CD14-positive monocyte (primary cell): Measurements from ENCODE around the gene MSMB. TPM values are rescaled to one million over a fixed set of nuclear protein-coding genes. Genes with fewer than 3 reads are reported as not detected.

Source experiments
- DNase-seq, 3 donors: peaks; one replicate each; pipeline ENCODE4 v3.0.0-alpha.2; 2011 to 2022
- H2AFZ ChIP-seq: 2 replicates; pipeline ENCODE4 v1.6.0; 2012; ENCODE audit warnings: mild to moderate bottlenecking, low read depth, low read length, inconsistent platforms; ENCODE audit not compliant: insufficient read depth, poor library complexity, severe bottlenecking
- H3K27ac ChIP-seq, 2 donors: 1 replicate in 1 of 2; 2 replicates in 1 of 2; pipeline ENCODE4 v1.5.1; 2012 to 2013; ENCODE audit warnings: low read length in 2 of 2, control low read depth in 1 of 2, inconsistent platforms in 1 of 2, low read depth in 1 of 2, mild to moderate bottlenecking in 1 of 2
- H3K27me3 ChIP-seq, 2 donors: one replicate each; pipeline versions ENCODE4 v1.6.0 to v1.6.1; 2011 to 2013; ENCODE audit warnings: low read length in 2 of 2; ENCODE audit not compliant: control insufficient read depth in 2 of 2, insufficient read depth in 2 of 2
- H3K36me3 ChIP-seq, 2 donors: replicated peaks in 1 of 2; 1 replicate in 1 of 2; 2 replicates in 1 of 2; pipeline versions ENCODE4 v1.5.1 to v1.6.1; 2012 to 2013; ENCODE audit warnings: low read length in 2 of 2, control low read depth in 1 of 2, inconsistent platforms in 1 of 2, mild to moderate bottlenecking in 1 of 2; ENCODE audit not compliant: insufficient read depth in 2 of 2, control insufficient read depth in 1 of 2
- H3K4me1 ChIP-seq, 2 donors: 1 replicate in 1 of 2; 2 replicates in 1 of 2; pipeline versions ENCODE4 v1.5.1 to v1.6.1; 2012 to 2013; ENCODE audit warnings: low read length in 2 of 2, control low read depth in 1 of 2, inconsistent platforms in 1 of 2, mild to moderate bottlenecking in 1 of 2, moderate library complexity in 1 of 2; ENCODE audit not compliant: insufficient read depth in 2 of 2, control insufficient read depth in 1 of 2
- H3K4me2 ChIP-seq: replicated peaks from 2 replicates; pipeline ENCODE3; 2012; ENCODE audit warnings: low read length, moderate library complexity, mild to moderate bottlenecking; ENCODE audit not compliant: poor library complexity, severe bottlenecking; ENCODE audit errors: extremely low read depth
- H3K4me3 ChIP-seq, 3 experiments: fragments of 200-600 bp in 1 of 3; sonication (generic) in 1 of 3; replicated peaks in 1 of 3; 1 replicate in 2 of 3; 2 replicates in 1 of 3; pipeline ENCODE4 v1.5.1; 2011 to 2013; ENCODE audit warnings: low read length in 3 of 3, mild to moderate bottlenecking in 3 of 3, control low read depth in 2 of 3, low read depth in 2 of 3, inconsistent platforms in 1 of 3, moderate library complexity in 1 of 3
- H3K79me2 ChIP-seq: 2 replicates; pipeline ENCODE4 v1.6.0; 2012; ENCODE audit warnings: mild to moderate bottlenecking, control low read depth, inconsistent platforms, low read length, moderate library complexity; ENCODE audit not compliant: insufficient read depth
- H3K9ac ChIP-seq: 2 replicates; pipeline ENCODE4 v1.6.0; 2017; ENCODE audit warnings: low read length, mild to moderate bottlenecking; ENCODE audit not compliant: insufficient read depth, poor library complexity, severe bottlenecking
- H3K9me3 ChIP-seq, 2 donors: replicated peaks in 1 of 2; 1 replicate in 1 of 2; 2 replicates in 1 of 2; pipeline versions ENCODE4 v1.5.1 to v1.6.1; 2012 to 2013; ENCODE audit warnings: low read length in 2 of 2, control low read depth in 1 of 2; ENCODE audit not compliant: control insufficient read depth in 1 of 2, insufficient read depth in 1 of 2
- H4K20me1 ChIP-seq: 2 replicates; pipeline ENCODE4 v1.6.0; 2012; ENCODE audit warnings: mild to moderate bottlenecking, low read length, control low read depth, moderate library complexity; ENCODE audit not compliant: insufficient read depth
- H3K27ac Mint-ChIP-seq, 7 donors: one replicate each; pipeline ENCODE4 v1.8.0; 2020; ENCODE audit warnings: mild to moderate bottlenecking in 7 of 7, mixed read lengths in 7 of 7, moderate library complexity in 6 of 7, inconsistent platforms in 2 of 7
- H3K27me3 Mint-ChIP-seq, 3 donors: one replicate each; pipeline ENCODE4 v1.8.0; 2021 to 2022; ENCODE audit warnings: low read depth in 3 of 3, mild to moderate bottlenecking in 3 of 3, mixed read lengths in 3 of 3, moderate library complexity in 3 of 3, inconsistent platforms in 1 of 3
- H3K36me3 Mint-ChIP-seq, 2 donors: one replicate each; pipeline ENCODE4 v1.8.0; 2020; ENCODE audit warnings: mixed read lengths in 2 of 2, inconsistent platforms in 1 of 2, mild to moderate bottlenecking in 1 of 2
- H3K4me1 Mint-ChIP-seq: one replicate; pipeline ENCODE4 v1.8.0; 2020; ENCODE audit warnings: mild to moderate bottlenecking, mixed read lengths
- H3K4me3 Mint-ChIP-seq, 2 donors: one replicate each; pipeline ENCODE4 v1.8.0; 2020; ENCODE audit warnings: mild to moderate bottlenecking in 2 of 2, mixed read lengths in 2 of 2, moderate library complexity in 1 of 2
- H3K9me3 Mint-ChIP-seq, 7 donors: one replicate each; pipeline ENCODE4 v1.8.0; 2020 to 2022; ENCODE audit warnings: mixed read lengths in 7 of 7, mild to moderate bottlenecking in 6 of 7, moderate library complexity in 6 of 7, inconsistent platforms in 2 of 7
- WGBS: methylation state at CpG from one replicate; pipeline ENCODE4 v1.1.5; 2013; ENCODE audit warnings: missing lambda C conversion rate; ENCODE audit not compliant: insufficient coverage; 5-methylcytosine and 5-hydroxymethylcytosine counted together
- intact Hi-C, 2 donors: fragments of 100-400 bp; cut with micrococcal nuclease; formaldehyde crosslinking; loops; one replicate each; pipeline versions ENCODE4 v1.15.0 to v1.15.1; 2023
- polyA plus RNA-seq, 3 donors: library from polyadenylated mRNA; depleted of rRNA in 1 of 3; unstranded in 2 of 3; stranded (reverse) in 1 of 3; fragments of 300-500 nt in 2 of 3; fragments of >200 nt in 1 of 3; fragmentation: Illumina TruSeq in 2 of 3; gene quantifications; 1 replicate in 2 of 3; 2 replicates in 1 of 3; pipeline ENCODE4 v1.2.3, GENCODE V29; 2012 to 2021
- TF ChIP-seq, protein P1 (sequence below): fragments of 200-600 bp; IDR thresholded peaks from one replicate; pipeline ENCODE4 v1.8.0; 2022; ENCODE audit warnings: antibody characterized with exemption, mild to moderate bottlenecking

Gene MSMB
- polyA plus RNA-seq, 3 donors, result not detected

GRCh38 chr10:46019569-46020343, 26.3 kb downstream of the MSMB start:
- intact Hi-C loops, result loop anchor here in 1 of 2 donors (10.0 kb wide), 1 partner anchor 1055 kb away; no protein-coding TSS in a partner anchor
- peaks cover 69% of the 10 kb centered on the region for H3K4me1 Mint-ChIP-seq
- peaks cover 0 to 1% (median 0%) of the 10 kb centered on the region in 7 donors for H3K9me3 Mint-ChIP-seq
- peaks cover 100% of the 10 kb centered on the region for H3K79me2 ChIP-seq
- peaks cover 73% of the 10 kb centered on the region for H4K20me1 ChIP-seq
- H3K36me3 Mint-ChIP-seq, result peaks cover 32 to 38% of the 10 kb centered on the region in 2 donors
- TF ChIP-seq, protein P1, sequence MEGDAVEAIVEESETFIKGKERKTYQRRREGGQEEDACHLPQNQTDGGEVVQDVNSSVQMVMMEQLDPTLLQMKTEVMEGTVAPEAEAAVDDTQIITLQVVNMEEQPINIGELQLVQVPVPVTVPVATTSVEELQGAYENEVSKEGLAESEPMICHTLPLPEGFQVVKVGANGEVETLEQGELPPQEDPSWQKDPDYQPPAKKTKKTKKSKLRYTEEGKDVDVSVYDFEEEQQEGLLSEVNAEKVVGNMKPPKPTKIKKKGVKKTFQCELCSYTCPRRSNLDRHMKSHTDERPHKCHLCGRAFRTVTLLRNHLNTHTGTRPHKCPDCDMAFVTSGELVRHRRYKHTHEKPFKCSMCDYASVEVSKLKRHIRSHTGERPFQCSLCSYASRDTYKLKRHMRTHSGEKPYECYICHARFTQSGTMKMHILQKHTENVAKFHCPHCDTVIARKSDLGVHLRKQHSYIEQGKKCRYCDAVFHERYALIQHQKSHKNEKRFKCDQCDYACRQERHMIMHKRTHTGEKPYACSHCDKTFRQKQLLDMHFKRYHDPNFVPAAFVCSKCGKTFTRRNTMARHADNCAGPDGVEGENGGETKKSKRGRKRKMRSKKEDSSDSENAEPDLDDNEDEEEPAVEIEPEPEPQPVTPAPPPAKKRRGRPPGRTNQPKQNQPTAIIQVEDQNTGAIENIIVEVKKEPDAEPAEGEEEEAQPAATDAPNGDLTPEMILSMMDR, result no peak
- 0% methylated on average over 4 of the region's 7 CpGs for WGBS
- H3K4me1 ChIP-seq, result peaks cover 59 to 77% of the 10 kb centered on the region in 2 donors
- H3K4me3 Mint-ChIP-seq, result peak overlapping the region; percentile 91 to 95
- H2AFZ ChIP-seq, result no peak overlapping the region
- peaks cover 19 to 27% of the 10 kb centered on the region in 2 donors for H3K36me3 ChIP-seq
- peak overlapping the region; percentile 94 to 97 (median 97) for H3K27ac Mint-ChIP-seq
- no peaks in the 10 kb centered on the region for H3K9me3 ChIP-seq
- peak overlapping the region; percentile 87 to 93 for H3K27ac ChIP-seq
- peak overlapping the region; percentile 66 to 91 (median 76) for H3K4me3 ChIP-seq
- H3K4me2 ChIP-seq, result peak overlapping the region; percentile 85
- no peaks in the 10 kb centered on the region for H3K27me3 ChIP-seq
- DNase-seq, result peak; percentile 64 to 83 (median 75)
- H3K27me3 Mint-ChIP-seq, result no peaks in the 10 kb centered on the region
- H3K9ac ChIP-seq, result peak overlapping the region; percentile 68

DNA sequence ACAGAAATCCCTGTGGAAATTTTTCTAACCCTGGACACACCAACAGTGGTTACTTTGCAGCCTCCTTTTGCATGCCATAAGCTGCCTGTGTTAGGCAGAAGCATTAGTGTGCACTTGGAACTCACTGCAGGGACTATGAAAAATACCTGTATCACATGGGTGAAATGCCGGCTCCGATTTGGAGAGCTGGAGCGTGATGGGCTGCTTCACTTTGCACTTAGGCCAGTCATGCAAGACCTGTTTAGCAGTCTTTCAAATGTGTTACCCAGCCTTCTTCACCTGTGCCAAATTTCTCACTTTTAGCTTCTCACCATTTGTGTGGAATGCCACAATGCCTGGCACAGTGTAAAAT, 26.9 kb downstream of the MSMB start:
- H3K27ac ChIP-seq, result peak overlapping the region; percentile 54 to 93
- no peaks in the 10 kb centered on the region for H3K27me3 ChIP-seq
- Mint-ChIP-seq H3K4me3 (peak overlapping the region; percentile 91 to 95), H3K4me1 (peaks cover 64% of the 10 kb centered on the region), H3K27ac (peak overlapping the region; percentile 94 to 97 (median 97)), H3K27me3 (no peaks in the 10 kb centered on the region), H3K9me3 (peaks cover 0 to 1% (median 0%) of the 10 kb centered on the region in 7 donors), H3K36me3 (peaks cover 38 to 44% of the 10 kb centered on the region in 2 donors)
- peaks cover 73% of the 10 kb centered on the region for H4K20me1 ChIP-seq
- peak overlapping the region; percentile 66 to 91 (median 76) for H3K4me3 ChIP-seq
- peaks cover 58 to 71% of the 10 kb centered on the region in 2 donors for H3K4me1 ChIP-seq
- H3K36me3 ChIP-seq, result peaks cover 25 to 32% of the 10 kb centered on the region in 2 donors
- peaks cover 100% of the 10 kb centered on the region for H3K79me2 ChIP-seq
- no peaks in the 10 kb centered on the region for H3K9me3 ChIP-seq
- 33% methylated on average over 3 of the region's 3 CpGs for WGBS
- intact Hi-C loops, result no loop called here
- DNase-seq, result no peak
- H3K4me2 ChIP-seq, result peak overlapping the region; percentile 85
- no peak overlapping the region for H2AFZ ChIP-seq
- TF ChIP-seq, protein P1, result no peak
- peak overlapping the region; percentile 68 for H3K9ac ChIP-seq
